Measurements from ENCODE around the gene ZNF571.

ZNF571 gene

DNA sequence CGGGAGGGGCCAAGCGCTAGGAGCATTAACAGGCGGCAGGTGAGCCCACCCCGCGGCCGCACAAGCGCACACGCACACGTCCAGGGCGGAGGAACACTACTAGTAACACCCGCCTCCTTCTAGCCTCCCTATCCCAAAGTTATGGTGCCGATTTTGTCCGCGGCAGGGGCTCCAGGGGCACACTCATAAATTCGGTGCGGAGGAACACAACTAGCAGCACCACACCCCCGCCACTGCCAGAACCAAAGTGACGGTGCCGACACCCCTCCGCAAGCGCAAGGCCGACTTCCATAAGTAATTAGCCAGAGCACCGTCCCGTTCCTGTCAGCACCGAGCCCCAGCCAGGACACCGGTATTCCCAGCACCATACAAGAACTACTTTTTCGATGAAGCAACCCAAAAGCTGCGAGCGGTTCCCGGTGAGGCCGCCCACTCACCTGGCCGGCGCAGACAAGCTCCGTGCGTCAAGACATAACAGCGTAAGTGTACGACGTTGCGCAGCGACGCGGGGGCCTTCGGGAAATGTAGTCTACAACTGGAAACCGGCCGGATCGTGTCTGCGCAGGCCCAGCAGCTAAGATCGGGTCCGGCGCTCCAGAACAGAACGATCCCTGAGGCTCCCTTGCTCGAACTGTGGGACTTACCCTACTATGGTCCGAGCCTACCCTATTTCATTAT lies at the start of gene ZNF571, which contains the start of gene ZNF540:
ZNF571 (minus strand) TSS at position 489 of the 678 bp plus-strand sequence. CDS start 8,116 bp downstream, outside the sequence.
ZNF540 (plus strand) TSS at position 573 of the 678 bp plus-strand sequence. CDS start 3,572 bp downstream, outside the sequence.
- DNase-seq, result peak; percentile 93

DNA sequence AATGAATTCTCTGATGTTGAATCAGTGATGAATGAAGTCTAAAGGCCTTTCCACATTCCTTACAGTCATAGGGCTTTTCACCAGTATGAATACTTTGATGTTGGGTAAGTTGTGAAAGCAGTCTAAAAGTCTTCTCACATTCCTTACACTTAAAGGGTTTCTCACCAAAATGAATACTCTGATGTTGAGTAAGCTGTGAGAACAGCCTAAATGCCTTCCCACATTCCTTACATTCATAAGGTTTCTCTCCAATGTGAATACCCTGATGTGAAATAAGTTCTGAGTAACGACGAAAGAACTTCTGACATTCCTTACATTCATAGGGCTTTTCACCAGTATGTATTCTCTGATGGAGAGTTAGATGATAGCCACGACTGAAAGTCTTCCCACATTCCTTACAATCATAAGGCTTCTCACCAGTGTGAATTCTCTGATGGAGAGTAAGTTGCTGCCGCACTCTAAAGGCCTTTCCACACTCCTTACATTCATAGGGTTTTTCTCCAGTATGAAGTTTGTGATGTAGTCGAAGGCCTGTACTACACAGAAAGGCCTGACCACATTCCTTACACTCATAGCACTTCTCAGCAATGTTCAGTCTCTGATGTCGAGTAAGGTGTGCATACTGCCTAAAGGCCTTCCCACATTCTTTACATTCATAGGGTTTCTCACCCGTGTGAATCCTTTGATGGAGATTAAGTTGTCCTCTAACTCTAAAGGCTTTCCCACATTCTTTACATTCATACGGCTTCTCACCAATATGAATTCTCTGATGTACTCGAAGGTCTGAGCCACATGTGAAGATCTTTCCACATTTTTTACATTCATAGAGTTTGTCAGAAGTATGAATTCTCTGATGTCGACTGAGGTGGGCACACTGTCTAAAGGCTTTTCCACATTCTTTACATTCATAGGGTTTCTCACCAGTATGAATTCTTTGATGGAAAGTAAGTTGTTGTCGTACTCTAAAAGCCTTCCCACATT lies 40.8 kb upstream of the ZNF571 start:
- no peak for DNase-seq

DNA sequence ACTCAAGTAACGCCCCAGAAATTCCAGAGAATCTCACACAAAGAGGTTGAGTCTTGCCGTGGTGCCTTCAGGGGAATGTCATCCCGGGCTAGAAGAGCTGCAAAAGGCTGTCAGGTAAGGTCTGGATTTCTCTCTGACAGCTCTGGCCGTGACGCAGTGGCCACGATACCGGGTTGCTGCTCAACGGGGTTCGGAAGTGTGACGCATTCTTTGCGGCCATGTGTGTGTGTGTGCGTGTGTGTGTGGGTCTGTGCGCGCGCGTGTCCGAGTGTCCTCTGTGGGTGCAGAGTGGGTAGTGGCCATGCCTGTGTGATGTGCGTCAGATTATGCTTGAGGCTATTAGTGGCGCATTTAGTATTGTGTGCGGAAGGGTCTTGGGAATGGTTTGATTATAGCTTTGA lies 390 bp upstream of the ZNF571 start:
- DNase-seq, result peak; percentile 69

DNA sequence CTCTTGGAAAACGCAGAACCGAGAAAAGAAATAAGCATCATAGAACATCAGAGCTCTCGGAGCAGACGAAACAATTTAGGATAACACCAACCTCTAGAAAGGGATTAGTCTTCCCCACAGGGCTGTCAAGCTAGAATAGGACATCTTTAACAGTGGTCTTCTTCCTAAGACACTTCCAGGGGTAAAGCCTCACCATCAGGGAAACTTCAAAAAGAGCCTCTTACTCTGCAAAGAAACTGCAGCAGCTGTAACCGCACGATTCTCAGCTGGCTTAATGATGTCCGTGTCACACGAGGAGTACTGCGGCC lies 642 bp downstream of the ZNF571 start:
- no peak for DNase-seq

DNA sequence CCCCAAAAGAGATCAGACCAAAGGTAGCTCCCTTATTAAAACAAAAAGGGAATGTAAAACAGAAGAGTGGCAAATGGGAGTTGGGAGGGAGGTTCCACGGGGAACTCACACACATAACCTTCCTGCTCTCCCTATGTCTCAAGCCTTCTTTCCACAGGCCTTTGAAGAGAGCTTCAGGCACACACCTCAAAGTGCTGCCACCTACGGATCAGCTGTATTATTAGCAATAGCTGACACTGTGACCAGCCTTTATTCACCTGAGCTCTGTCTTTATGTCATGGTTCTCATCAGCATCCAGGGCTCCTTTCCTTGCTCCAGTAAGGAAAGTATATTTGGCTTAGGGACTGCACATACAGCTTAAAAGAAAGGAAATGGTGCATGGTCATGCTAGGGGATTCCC lies 11.3 kb downstream of the ZNF571 start:
- no peak for DNase-seq

DNA sequence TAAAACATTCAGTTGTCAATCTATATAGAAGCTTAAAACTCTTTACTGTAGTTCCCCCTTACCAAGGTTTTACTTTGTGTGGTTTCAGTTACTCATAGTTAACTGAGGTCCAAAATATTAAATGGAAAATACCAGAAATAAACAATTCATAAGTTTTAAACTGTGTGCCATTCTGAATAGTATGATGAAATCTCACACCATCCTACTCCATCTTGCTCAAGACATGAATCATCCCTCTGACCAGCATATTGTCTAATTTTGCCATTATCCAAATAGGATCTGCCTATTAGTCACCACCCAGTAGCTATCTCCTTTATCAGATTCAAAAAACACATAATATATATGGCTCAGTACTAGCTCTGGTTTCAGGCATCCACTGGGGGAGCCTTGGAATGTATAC lies 22.4 kb downstream of the ZNF571 start:
- no peak for DNase-seq

DNA sequence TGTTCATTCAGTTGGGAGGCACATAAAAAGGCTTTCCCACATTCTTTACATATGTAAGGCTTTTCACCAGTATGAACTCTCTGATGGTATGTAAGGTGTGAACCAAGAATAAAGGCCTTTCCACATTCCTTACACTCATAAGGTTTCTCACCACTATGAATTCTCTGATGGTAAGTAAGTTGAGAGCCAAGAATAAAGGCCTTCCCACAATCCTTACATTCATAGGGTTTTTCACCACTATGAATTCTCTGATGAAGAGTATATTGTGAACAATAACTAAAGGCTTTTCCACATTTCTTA lies 29.3 kb downstream of the ZNF571 start:
- DNase-seq, result no peak

DNA sequence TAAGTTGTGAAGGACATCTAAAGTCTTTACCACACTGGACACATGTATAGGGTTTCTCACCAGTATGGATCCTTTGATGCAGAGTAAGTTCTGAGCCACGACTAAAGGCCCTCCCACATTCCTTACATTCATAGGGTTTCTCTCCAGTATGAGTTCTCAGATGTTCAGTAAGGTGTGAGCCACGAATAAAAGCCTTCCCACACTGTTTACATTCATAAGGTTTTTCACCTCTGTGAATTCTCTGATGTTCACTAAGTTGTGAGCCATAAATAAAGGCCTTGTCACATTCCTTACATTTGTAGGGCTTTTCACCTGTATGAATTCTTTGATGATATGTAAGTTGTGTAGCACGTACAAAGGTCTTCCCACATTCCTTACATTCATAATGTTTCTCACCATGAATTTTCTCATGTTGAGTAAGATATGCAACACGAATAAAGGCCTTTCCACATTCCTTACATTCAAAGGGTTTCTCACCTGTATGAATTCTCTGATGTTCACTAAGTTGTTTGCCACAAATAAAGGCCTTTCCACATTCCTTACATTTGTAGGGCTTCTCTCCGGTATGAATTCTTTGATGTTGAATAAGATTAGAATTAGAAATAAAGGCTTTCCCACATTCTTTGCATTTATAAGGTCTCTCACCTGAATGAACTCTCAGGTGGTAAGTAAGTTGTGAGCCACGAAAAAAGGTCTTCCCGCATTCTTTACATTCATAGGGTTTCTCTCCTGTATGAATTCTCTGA lies 29.8 kb downstream of the ZNF571 start:
- DNase-seq, result no peak

DNA sequence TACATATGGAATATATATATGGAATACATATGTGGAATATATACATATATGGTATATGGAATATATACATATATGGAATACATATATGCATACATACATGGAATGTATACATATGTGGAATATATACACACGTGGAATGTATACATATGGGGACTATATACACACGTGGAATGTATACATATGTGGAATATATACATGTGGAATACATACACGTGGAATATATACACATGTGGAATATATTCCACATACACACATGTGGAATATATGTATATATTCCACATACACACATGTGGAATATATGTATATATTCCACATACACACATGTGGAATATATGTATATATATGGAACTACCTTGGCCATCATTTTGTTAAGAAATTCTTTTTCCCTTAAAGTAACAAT lies 31.1 kb downstream of the ZNF571 start:
- no peak for DNase-seq

DNA sequence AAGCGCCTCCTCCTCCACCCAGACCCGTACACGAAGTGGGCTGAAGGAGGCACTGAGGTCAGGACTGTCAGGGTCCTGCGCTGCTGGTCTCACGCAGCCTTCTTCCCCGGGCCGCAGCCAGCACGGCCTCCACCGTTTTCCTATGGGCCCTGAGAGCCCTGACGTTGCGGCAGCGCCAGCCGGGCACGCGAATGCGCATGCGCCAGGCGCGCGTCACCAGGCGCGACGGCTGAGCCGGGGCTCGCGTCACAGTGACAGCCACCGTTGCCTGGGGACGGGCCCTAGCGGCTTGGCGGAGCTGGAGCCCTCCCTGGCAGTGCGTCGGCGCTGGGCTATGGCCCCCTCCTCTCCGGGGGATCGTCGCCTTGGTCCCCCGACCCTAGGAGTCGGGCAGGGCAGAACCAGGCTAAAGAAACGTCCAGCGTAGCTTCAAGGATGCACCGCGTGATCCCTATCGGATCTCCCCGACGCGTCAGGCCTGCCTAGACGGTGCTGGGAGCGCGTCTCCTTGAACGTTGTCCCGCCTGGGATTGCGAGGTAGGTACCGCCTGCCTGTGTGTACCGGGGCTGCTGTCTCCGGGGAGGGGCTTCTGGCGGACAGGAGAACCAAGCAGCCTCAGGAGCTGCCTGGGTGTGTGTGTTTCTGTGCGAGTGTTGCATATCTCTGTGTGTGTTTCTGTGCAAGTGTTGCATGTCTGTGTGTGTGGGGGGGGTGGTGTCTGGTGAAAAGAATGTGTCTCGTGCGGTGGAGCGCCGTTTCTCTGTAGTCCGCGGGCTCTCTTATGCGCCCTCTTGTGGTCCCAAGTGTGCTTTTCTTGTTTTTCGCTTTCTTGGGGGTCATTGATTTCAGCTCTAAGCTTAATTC lies 43.2 kb downstream of the ZNF571 start:
- no peak for DNase-seq

DNA sequence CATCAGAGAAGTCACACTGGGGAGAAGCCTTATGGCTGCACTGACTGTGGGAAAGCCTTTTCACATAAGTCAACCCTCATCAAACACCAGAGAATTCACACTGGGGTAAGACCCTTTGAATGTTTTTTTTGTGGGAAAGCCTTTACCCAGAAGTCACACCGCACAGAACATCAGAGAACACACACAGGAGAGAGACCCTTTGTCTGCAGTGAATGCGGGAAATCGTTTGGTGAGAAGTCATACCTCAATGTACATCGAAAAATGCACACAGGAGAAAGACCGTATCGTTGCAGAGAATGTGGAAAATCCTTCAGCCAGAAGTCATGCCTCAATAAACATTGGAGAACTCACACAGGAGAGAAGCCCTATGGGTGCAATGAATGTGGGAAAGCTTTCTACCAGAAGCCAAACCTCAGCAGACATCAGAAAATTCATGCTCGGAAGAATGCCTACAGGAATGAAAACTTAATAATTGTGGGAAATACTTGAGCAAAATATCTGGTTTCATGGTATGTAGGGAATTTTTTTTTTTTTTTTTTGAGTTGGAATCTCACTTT lies 57.1 kb downstream of the ZNF571 start:
- DNase-seq, result no peak

DNA sequence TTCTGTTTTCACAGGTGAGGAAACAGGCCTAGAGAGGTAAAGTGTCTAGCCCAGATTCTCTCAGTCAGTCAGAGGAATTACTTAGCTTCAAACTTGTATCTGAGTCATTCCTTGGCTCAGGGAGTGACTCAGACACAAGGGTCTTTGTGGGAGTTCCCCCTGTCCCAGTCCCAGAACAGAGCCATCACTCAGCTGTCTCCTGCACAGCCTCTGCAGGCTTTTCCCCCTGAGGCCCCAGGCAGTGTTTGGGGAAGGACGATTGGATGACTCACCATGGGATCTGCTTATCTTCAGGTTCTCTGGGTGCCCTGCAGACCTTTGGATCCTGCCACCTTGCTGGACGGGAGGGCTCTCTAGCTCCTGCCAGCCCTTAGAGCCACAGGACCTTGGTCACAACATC lies 74.7 kb downstream of the ZNF571 start:
- DNase-seq, result no peak

Data from DMS79 treated with DMSO at 0.1 percent for 48 hours (cell line).